Fibroblast of lung (primary cell): ENCODE measurements around the gene ATG4B.

Experiments
- EZH2 ChIP-seq: IDR thresholded peaks from 2 replicates; pipeline ENCODE4 v1.5.1; 2012; ENCODE audit warnings: low read length, control low read depth, mild to moderate bottlenecking; ENCODE audit errors: missing control alignments
- TF ChIP-seq, protein P1 (sequence below), 2 donors: IDR thresholded peaks in 1 of 2; conservative IDR thresholded peaks in 1 of 2; 1 replicate in 1 of 2; 2 replicates in 1 of 2; pipeline ENCODE4 v1.5.1; 2011 to 2012; ENCODE audit warnings: low read length in 2 of 2, control low read depth in 1 of 2, inconsistent platforms in 1 of 2, low read depth in 1 of 2, mild to moderate bottlenecking in 1 of 2

DNA sequence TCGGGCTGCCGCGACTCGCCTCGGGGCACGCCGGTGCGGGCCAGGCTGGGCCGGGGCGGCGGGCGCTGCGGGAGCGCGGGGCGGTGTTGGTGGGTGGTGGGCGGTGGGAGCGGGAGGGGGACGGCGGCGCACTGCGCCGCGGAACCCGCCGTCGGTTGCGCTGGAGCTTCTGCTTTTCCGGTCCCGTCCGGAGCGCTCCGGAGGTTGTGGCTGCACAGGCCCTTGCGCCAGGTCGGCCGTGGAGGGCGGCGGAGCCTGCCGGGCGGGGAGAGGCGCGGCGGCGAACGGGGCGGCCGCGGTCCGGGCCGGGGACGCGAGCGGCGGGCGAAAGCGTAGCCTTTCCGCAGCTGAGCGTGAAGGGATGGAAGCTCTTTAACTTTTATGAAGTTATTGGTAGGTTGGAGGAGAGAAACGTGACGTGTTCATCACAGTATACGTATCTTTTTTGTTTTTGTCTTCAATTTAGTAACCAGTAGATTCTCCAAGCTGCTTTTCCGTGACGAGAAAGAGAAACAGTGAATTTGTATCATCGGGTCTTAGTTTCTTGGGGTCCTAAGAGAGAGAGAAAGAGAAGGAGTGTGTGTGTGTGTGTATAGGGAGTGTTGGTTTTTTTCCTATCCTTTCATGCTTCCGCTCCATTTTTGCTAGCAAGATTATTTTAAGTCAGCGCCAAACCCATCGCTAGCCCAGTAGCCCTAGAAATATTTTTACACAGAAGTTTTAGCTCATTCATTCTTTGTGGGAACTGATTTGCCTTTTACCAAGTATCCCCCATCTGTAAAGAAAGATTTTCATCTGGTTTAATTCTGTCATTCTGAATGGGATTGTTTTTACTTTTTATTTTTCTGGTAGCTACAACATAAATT is 535 bp downstream of the ATG4B start:
- TF ChIP-seq, protein P1, sequence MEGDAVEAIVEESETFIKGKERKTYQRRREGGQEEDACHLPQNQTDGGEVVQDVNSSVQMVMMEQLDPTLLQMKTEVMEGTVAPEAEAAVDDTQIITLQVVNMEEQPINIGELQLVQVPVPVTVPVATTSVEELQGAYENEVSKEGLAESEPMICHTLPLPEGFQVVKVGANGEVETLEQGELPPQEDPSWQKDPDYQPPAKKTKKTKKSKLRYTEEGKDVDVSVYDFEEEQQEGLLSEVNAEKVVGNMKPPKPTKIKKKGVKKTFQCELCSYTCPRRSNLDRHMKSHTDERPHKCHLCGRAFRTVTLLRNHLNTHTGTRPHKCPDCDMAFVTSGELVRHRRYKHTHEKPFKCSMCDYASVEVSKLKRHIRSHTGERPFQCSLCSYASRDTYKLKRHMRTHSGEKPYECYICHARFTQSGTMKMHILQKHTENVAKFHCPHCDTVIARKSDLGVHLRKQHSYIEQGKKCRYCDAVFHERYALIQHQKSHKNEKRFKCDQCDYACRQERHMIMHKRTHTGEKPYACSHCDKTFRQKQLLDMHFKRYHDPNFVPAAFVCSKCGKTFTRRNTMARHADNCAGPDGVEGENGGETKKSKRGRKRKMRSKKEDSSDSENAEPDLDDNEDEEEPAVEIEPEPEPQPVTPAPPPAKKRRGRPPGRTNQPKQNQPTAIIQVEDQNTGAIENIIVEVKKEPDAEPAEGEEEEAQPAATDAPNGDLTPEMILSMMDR (conservative IDR thresholded peaks at IDR 0.05 in 1 of 2, IDR thresholded peaks at IDR 0.05 in 1 of 2; ENCODE audit: low read depth in 1 of 2, low read length in 2 of 2) = no peak
- TF ChIP-seq EZH2 = no peak
